Motor neuron (in vitro differentiated cells): Measurements from ENCODE around the gene DPP10. TPM values are rescaled to one million over a fixed set of nuclear protein-coding genes. Genes with fewer than 3 reads are reported as not detected.

Experiments
- ATAC-seq, 8 experiments: fragments of 200-7000 bp; cut with Tn5 transposase; replicated peaks in 6 of 8; 2 replicates each; pipeline ENCODE4 v1.8.0; 2021; ENCODE audit warnings: mild to moderate bottlenecking in 8 of 8, moderate library complexity in 8 of 8
- H3K27ac ChIP-seq, 2 donors: fragments of 250-450 bp; sonication (Bioruptor Pico); 2 replicates each; pipeline ENCODE4 v1.9.0; 2021; ENCODE audit warnings: antibody characterized with exemption in 2 of 2, mild to moderate bottlenecking in 2 of 2, moderate library complexity in 1 of 2
- H3K4me1 ChIP-seq, 2 donors: fragments of 250-450 bp; sonication (Bioruptor Pico); replicated peaks in 1 of 2; 2 replicates each; pipeline ENCODE4 v1.6.1; 2021; ENCODE audit warnings: antibody characterized with exemption in 2 of 2, mild to moderate bottlenecking in 2 of 2, moderate library complexity in 1 of 2
- H3K4me3 ChIP-seq, 5 donors: fragments of 250-450 bp; sonication (Bioruptor Pico); 2 replicates each; pipeline ENCODE4 v1.9.0; 2021; ENCODE audit warnings: antibody characterized with exemption in 5 of 5, mild to moderate bottlenecking in 5 of 5, moderate library complexity in 4 of 5
- WGBS, 10 experiments: fragments of 450-650 bp; shearing (Covaris generic); methylation state at CpG; one replicate each; pipeline ENCODE4 v1.0.0; 2022; 5-methylcytosine and 5-hydroxymethylcytosine counted together
- in situ Hi-C, 9 experiments: fragments of 400-800 bp; cut with MboI; loops; one replicate each; pipeline ENCODE4 v1.15.0; 2021; ENCODE audit warnings: low sequenced_read_pairs in 9 of 9, low pct_unique_long_range_greater_than_20kb in 2 of 9; ENCODE audit not compliant: unreplicated experiment in 9 of 9
- total RNA-seq, 8 experiments: library from RNA; unstranded; fragments of 300-600 nt; gene quantifications; 2 replicates each; pipeline versions ENCODE4 v1.2.3 to v1.2.4, GENCODE V29; 2022

Gene DPP10
- total RNA-seq, 8 experiments from 2014 or later = 0.36 to 11.2 (median 6.7) TPM; not detected in 1

- no peak for ATAC-seq
- in situ Hi-C loops = no loop called here
Observed at GRCh38 chr2:114754907-114755563, 312.6 kb downstream of the DPP10 start.

GRCh38 chr2:114762376-114762775, 319.9 kb downstream of the DPP10 start:
- in situ Hi-C loops = no loop called here
- no peak for ATAC-seq
- H3K4me3 ChIP-seq = no peak overlapping the region
- no peak overlapping the region for H3K27ac ChIP-seq
- WGBS, 10 experiments = 0 to 90% (median 6%) methylated on average over 1 of the region's 1 CpG; no CpG with 5 or more reads in 4 of the 10 experiments
- peaks cover 0 to 3% of the 10 kb centered on the region in 2 donors for H3K4me1 ChIP-seq

More at GRCh38 chr2:114754907-114755563, 312.6 kb downstream of the DPP10 start:
- Histone ChIP-seq H3K27ac (no peak overlapping the region), H3K4me3 (no peak overlapping the region), H3K4me1 (peaks cover 0 to 3% of the 10 kb centered on the region in 2 donors)
- WGBS, 10 experiments = 0 to 81% (median 52%) methylated on average over 1 to 3 of the region's 3 CpGs

- WGBS, 10 experiments = 6 to 94% (median 57%) methylated on average over 3 to 6 of the region's 6 CpGs
- in situ Hi-C loops = no loop called here
- H3K27ac ChIP-seq = no peak overlapping the region
- no peak overlapping the region for H3K4me3 ChIP-seq
- no peak for ATAC-seq
- peaks cover 0 to 3% of the 10 kb centered on the region in 2 donors for H3K4me1 ChIP-seq
Observed at GRCh38 chr2:114762986-114763385, 320.5 kb downstream of the DPP10 start.

GRCh38 chr2:114769110-114769509, 326.7 kb downstream of the DPP10 start:
- in situ Hi-C loops = no loop called here
- WGBS, 10 experiments = 0 to 96% (median 68%) methylated on average over 1 to 4 of the region's 4 CpGs; no CpG with 5 or more reads in 2 of the 10 experiments
- no peak for ATAC-seq
- Histone ChIP-seq H3K4me1 (no peaks in the 10 kb centered on the region), H3K4me3 (no peak overlapping the region), H3K27ac (no peak overlapping the region)

- Histone ChIP-seq H3K4me3 (no peak overlapping the region), H3K27ac (no peak overlapping the region), H3K4me1 (no peaks in the 10 kb centered on the region)
- in situ Hi-C loops = no loop called here
- ATAC-seq = no peak
- 0 to 100% (median 54%) methylated on average over 1 to 2 of the region's 2 CpGs; no CpG with 5 or more reads in 2 of the 10 experiments for WGBS, 10 experiments
Observed at GRCh38 chr2:114769991-114770390, 327.6 kb downstream of the DPP10 start.

GRCh38 chr2:114784046-114784445, 341.6 kb downstream of the DPP10 start:
- Histone ChIP-seq H3K27ac (no peak overlapping the region), H3K4me3 (no peak overlapping the region), H3K4me1 (no peaks in the 10 kb centered on the region)
- in situ Hi-C loops = no loop called here
- ATAC-seq = no peak
- 0 to 100% (median 7%) methylated on average over 1 of the region's 1 CpG; no CpG with 5 or more reads in 4 of the 10 experiments for WGBS, 10 experiments

GRCh38 chr2:114784890-114785583, 342.6 kb downstream of the DPP10 start:
- in situ Hi-C loops = no loop called here
- 0 to 76% (median 56%) methylated on average over 2 to 6 of the region's 6 CpGs; no CpG with 5 or more reads in 1 of the 10 experiments for WGBS, 10 experiments
- no peak overlapping the region for H3K27ac ChIP-seq
- no peak overlapping the region for H3K4me3 ChIP-seq
- no peaks in the 10 kb centered on the region for H3K4me1 ChIP-seq
- ATAC-seq = no peak

- 0 to 100% (median 66%) methylated on average over 1 to 5 of the region's 5 CpGs; no CpG with 5 or more reads in 4 of the 10 experiments for WGBS, 10 experiments
- H3K27ac ChIP-seq = no peak overlapping the region
- no peaks in the 10 kb centered on the region for H3K4me1 ChIP-seq
- in situ Hi-C loops = no loop called here
- ATAC-seq = no peak
- no peak overlapping the region for H3K4me3 ChIP-seq
Observed at GRCh38 chr2:114786901-114787300, 344.5 kb downstream of the DPP10 start.

GRCh38 chr2:114787486-114787885, 345.0 kb downstream of the DPP10 start:
- no peak overlapping the region for H3K27ac ChIP-seq
- in situ Hi-C loops = no loop called here
- ATAC-seq = no peak
- no peaks in the 10 kb centered on the region for H3K4me1 ChIP-seq
- WGBS, 10 experiments = 0 to 95% (median 22%) methylated on average over 1 to 3 of the region's 3 CpGs; no CpG with 5 or more reads in 2 of the 10 experiments
- H3K4me3 ChIP-seq = no peak overlapping the region

GRCh38 chr2:114789989-114790388, 347.5 kb downstream of the DPP10 start:
- H3K4me3 ChIP-seq = no peak overlapping the region
- no peak for ATAC-seq
- 0 to 100% (median 53%) methylated on average over 1 of the region's 1 CpG; no CpG with 5 or more reads in 2 of the 10 experiments for WGBS, 10 experiments

GRCh38 chr2:114797540-114797939, 355.1 kb downstream of the DPP10 start:
- in situ Hi-C loops = no loop called here
- H3K27ac ChIP-seq = no peak overlapping the region
- no peaks in the 10 kb centered on the region for H3K4me1 ChIP-seq
- ATAC-seq = no peak
- no peak overlapping the region for H3K4me3 ChIP-seq
- WGBS, 10 experiments = 15 to 100% (median 82%) methylated on average over 1 to 4 of the region's 4 CpGs

More at GRCh38 chr2:114789989-114790388, 347.5 kb downstream of the DPP10 start:
- in situ Hi-C loops = no loop called here
- H3K27ac ChIP-seq = no peak overlapping the region
- H3K4me1 ChIP-seq = no peaks in the 10 kb centered on the region

GRCh38 chr2:114797942-114798341, 355.5 kb downstream of the DPP10 start:
- Histone ChIP-seq H3K4me1 (no peaks in the 10 kb centered on the region), H3K4me3 (no peak overlapping the region), H3K27ac (no peak overlapping the region)
- ATAC-seq = no peak
- in situ Hi-C loops = no loop called here
- WGBS, 10 experiments = 0 to 87% (median 44%) methylated on average over 1 to 2 of the region's 2 CpGs; no CpG with 5 or more reads in 2 of the 10 experiments

- no peak for ATAC-seq
- Histone ChIP-seq H3K4me1 (no peaks in the 10 kb centered on the region), H3K27ac (no peak overlapping the region), H3K4me3 (no peak overlapping the region)
- in situ Hi-C loops = no loop called here
- 8 to 100% (median 46%) methylated on average over 1 to 2 of the region's 2 CpGs; no CpG with 5 or more reads in 1 of the 10 experiments for WGBS, 10 experiments
Observed at GRCh38 chr2:114800371-114800770, 357.9 kb downstream of the DPP10 start.
